Nephron progenitor cell (in vitro differentiated cells): ENCODE data around the gene FGFRL1.

ENCODE experiments used
- DNase-seq: peaks from one replicate; pipeline ENCODE4 v3.0.0; 2021
- H3K27ac Mint-ChIP-seq: 2 replicates; pipeline ENCODE4 v1.8.0; 2021; ENCODE audit warnings: mild to moderate bottlenecking, moderate library complexity, mixed read lengths
- H3K27me3 Mint-ChIP-seq: 2 replicates; pipeline ENCODE4 v1.8.0; 2021; ENCODE audit warnings: mild to moderate bottlenecking, low read depth, mixed read lengths; ENCODE audit not compliant: poor library complexity
- H3K36me3 Mint-ChIP-seq: 2 replicates; pipeline ENCODE4 v1.8.0; 2021; ENCODE audit warnings: low read depth, mixed read lengths
- H3K4me1 Mint-ChIP-seq: 2 replicates; pipeline ENCODE4 v1.8.0; 2021; ENCODE audit warnings: mixed read lengths
- H3K4me3 Mint-ChIP-seq: 2 replicates; pipeline ENCODE4 v1.8.0; 2021; ENCODE audit warnings: mild to moderate bottlenecking, moderate library complexity, mixed read lengths
- H3K9me3 Mint-ChIP-seq: 2 replicates; pipeline ENCODE4 v1.8.0; 2021; ENCODE audit warnings: mild to moderate bottlenecking, moderate library complexity, mixed read lengths
- TF ChIP-seq, protein P1 (sequence below): fragments of 200-600 bp; sonication (generic); IDR thresholded peaks from 2 replicates; pipeline ENCODE4 v1.5.0; 2021; ENCODE audit warnings: antibody characterized with exemption

FGFRL1 gene

DNA sequence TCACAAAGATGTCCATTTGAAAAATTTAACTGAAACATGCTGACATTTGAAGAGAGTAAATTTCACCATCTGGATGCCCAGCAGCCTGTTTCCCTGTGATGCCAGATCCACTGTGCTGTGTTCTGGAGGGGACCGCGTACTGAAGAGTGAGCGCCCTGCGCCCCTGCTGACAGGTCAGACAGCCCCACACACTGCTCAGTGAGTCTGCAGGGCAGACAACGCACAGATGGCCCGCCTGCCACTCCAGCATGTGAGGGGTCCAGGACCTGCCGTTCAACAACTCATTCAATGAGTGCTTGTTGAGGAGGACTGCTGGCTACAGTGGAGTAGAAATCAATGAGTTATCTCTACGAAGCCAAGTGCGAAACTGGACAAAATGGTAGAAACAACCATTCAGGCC lies 49.2 kb downstream of the FGFRL1 start:
- Mint-ChIP-seq H3K9me3 (no peaks in the 10 kb centered on the region), H3K27ac (no peak overlapping the region), H3K36me3 (no peaks in the 10 kb centered on the region), H3K27me3 (peaks cover 72% of the 10 kb centered on the region), H3K4me3 (no peak overlapping the region), H3K4me1 (peaks cover 31% of the 10 kb centered on the region)
- TF ChIP-seq, protein P1, sequence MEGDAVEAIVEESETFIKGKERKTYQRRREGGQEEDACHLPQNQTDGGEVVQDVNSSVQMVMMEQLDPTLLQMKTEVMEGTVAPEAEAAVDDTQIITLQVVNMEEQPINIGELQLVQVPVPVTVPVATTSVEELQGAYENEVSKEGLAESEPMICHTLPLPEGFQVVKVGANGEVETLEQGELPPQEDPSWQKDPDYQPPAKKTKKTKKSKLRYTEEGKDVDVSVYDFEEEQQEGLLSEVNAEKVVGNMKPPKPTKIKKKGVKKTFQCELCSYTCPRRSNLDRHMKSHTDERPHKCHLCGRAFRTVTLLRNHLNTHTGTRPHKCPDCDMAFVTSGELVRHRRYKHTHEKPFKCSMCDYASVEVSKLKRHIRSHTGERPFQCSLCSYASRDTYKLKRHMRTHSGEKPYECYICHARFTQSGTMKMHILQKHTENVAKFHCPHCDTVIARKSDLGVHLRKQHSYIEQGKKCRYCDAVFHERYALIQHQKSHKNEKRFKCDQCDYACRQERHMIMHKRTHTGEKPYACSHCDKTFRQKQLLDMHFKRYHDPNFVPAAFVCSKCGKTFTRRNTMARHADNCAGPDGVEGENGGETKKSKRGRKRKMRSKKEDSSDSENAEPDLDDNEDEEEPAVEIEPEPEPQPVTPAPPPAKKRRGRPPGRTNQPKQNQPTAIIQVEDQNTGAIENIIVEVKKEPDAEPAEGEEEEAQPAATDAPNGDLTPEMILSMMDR = no peak
- DNase-seq = no peak

DNA sequence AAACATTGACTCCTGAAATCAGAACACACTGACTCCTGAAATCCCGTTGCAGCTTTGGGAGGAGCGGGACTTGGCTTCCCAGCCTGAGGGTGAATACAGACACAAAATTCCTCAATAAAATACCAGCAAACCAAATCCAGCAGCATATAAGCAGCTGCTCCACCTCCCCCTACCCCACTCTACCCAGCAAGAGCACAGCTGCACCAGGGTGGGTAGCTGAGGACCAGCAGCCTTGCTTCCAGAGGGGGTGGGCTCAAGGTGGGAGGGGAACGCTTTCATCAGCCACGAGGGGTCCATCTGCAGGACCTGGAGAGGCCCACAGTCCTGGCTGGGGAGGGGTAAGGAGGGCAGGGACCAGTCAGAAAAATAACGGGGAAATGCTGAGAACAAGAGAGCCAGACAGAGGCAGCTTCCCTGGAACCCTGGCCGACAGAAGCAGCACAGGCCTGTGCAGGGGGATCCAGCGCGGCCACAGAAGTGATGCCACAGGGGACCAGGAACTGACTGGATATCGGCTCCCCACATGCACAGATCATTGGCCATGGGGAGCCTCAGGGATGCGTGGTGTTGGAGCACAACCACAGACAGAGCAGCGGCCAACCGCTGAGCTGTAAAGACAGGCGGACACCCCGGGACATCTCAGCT lies 49.8 kb downstream of the FGFRL1 start:
- Mint-ChIP-seq H3K9me3 (no peaks in the 10 kb centered on the region), H3K36me3 (no peaks in the 10 kb centered on the region), H3K27ac (no peak overlapping the region), H3K27me3 (peaks cover 72% of the 10 kb centered on the region), H3K4me3 (no peak overlapping the region), H3K4me1 (peaks cover 26% of the 10 kb centered on the region)
- DNase-seq = no peak
- TF ChIP-seq, protein P1 = no peak

DNA sequence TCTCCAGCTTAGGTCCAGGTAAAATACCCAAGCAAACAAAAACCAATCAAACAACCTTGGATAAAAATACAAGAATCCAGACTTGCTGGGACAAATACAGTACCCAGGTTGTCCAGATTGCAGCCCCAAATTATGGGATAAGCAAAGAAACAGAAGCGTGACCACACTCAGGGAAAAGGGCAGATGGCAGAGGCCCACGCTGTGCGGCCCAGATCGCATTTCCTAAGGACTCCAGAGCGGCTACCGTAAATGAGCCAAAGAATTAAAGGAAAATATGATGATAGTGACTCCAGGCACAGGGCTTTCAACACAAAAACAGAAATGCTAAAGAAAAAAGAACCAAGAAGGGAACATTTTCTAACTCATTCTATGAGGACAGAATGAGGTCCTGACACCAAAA lies 50.3 kb downstream of the FGFRL1 start:
- Mint-ChIP-seq H3K4me1 (peaks cover 22% of the 10 kb centered on the region), H3K27ac (no peak overlapping the region), H3K9me3 (no peaks in the 10 kb centered on the region)

DNA sequence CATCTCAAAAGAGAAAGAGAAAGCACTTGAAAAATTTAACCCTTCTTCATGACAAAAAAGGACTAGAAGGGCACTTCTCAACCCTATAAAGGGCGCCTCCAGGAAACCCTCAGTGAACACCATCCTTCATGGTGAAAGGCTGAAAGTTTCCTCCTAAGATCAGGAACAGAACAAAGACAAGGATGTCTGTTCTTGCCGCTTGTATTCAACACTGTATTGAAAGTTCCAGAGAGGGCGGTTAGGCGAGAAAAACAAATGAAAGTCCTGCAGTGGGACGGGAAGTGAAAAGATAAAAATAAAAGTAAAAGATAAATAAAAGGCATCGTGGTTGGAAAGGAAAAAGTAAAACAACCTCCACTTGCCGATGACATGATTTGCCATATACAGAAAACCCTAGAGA lies 51.0 kb downstream of the FGFRL1 start:
- no peaks in the 10 kb centered on the region for H3K9me3 Mint-ChIP-seq
- H3K27me3 Mint-ChIP-seq = peaks cover 81% of the 10 kb centered on the region
- H3K27ac Mint-ChIP-seq = no peak overlapping the region
- TF ChIP-seq, protein P1 = no peak
- H3K36me3 Mint-ChIP-seq = no peaks in the 10 kb centered on the region
- peaks cover 22% of the 10 kb centered on the region for H3K4me1 Mint-ChIP-seq
- no peak for DNase-seq
- no peak overlapping the region for H3K4me3 Mint-ChIP-seq

More for the DNA sequence above, 50.3 kb downstream of the FGFRL1 start:
- H3K36me3 Mint-ChIP-seq = no peaks in the 10 kb centered on the region
- TF ChIP-seq, protein P1 = no peak
- H3K4me3 Mint-ChIP-seq = no peak overlapping the region
- peaks cover 74% of the 10 kb centered on the region for H3K27me3 Mint-ChIP-seq
- DNase-seq = no peak

DNA sequence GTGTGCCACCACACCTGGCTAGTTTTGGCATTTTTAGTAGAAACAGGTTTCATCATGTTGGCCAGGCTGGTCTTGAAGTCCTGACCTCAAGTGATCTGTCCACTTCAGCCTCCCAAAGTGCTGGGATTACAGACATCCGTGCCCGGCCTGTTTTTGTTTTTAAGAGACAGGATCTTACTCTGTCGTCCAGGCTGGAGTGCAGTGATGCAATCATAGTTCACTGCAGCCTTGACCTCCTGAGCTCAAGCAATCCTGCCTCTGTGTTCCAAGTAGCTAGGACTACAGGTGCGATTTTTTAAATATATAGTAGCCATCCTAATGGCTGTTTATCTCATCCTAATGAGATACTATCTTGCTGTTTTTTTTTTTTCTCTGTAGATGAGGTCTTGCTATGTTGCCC lies 54.3 kb downstream of the FGFRL1 start:
- no peak overlapping the region for H3K4me3 Mint-ChIP-seq
- no peaks in the 10 kb centered on the region for H3K36me3 Mint-ChIP-seq
- TF ChIP-seq, protein P1 = no peak
- peaks cover 90% of the 10 kb centered on the region for H3K27me3 Mint-ChIP-seq
- DNase-seq = no peak
- H3K9me3 Mint-ChIP-seq = peaks cover 12% of the 10 kb centered on the region
- peaks cover 15% of the 10 kb centered on the region for H3K4me1 Mint-ChIP-seq
- H3K27ac Mint-ChIP-seq = no peak overlapping the region

DNA sequence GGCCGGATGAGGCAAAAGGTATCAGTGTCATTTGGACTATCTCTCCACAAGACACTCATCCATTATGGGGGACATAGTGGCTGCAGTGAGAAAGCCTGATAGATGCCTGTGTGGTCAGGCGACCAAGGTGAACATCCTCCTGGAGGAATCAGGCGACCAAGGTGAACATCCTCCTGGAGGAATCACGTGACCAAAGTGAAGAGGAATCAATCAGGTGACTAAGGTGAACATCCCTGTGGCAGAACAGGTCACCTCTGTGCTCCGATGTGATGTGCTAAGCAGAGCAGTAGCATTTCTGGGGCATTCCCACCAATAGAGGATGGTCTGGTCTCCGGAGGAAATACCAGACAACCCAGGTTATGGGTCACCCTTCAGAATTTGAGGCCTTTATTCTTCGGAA lies 58.0 kb downstream of the FGFRL1 start:
- Mint-ChIP-seq H3K27ac (no peak overlapping the region), H3K36me3 (no peaks in the 10 kb centered on the region), H3K4me1 (peaks cover 4% of the 10 kb centered on the region), H3K27me3 (peaks cover 79% of the 10 kb centered on the region), H3K9me3 (peaks cover 20% of the 10 kb centered on the region), H3K4me3 (no peak overlapping the region)
- TF ChIP-seq, protein P1 = no peak
- no peak for DNase-seq
